ENCODE data around the gene INTS2. TPM values are rescaled to one million over a fixed set of nuclear protein-coding genes. Genes with fewer than 3 reads are reported as not detected.

INTS2 gene
- total RNA-seq, 4 donors from 2014 or later = 3.3 to 12.0 (median 6.1) TPM

DNA sequence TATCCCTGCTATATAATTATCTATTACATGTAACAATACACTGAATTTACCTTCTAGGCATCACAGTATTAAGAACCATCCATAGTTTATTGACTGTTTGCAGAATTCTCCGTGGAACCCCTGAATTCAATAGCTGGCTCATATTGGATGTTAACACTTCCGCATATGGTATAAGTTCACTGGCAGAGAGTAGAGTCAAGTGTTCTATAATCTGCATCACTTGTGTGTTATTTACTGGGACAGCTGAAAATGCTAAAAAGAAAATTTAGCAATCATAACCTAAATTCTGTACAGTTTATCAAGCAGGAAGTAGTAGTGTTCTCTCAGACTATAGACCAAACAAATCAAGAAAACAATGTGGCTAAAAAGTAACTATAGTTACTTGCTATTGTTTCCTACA is 49.9 kb downstream of the INTS2 start:
- Histone ChIP-seq H3K4me3 (no peak overlapping the region), H3K9me3 (no peaks in the 10 kb centered on the region), H3K27ac (no peak overlapping the region), H3K27me3 (no peaks in the 10 kb centered on the region), H3K36me3 (peaks cover 0 to 43% of the 10 kb centered on the region in 2 donors), H3K4me1 (no peaks in the 10 kb centered on the region)
- DNase-seq (no peak), ATAC-seq (no peak)
- intact Hi-C loops (cut with DNase I; ENCODE audit: low total_unique reads) (no loop called here), in situ Hi-C loops (cut with MboI; ENCODE audit: low sequenced_read_pairs in 4 of 4) (no loop called here)
- TF ChIP-seq, protein P1, sequence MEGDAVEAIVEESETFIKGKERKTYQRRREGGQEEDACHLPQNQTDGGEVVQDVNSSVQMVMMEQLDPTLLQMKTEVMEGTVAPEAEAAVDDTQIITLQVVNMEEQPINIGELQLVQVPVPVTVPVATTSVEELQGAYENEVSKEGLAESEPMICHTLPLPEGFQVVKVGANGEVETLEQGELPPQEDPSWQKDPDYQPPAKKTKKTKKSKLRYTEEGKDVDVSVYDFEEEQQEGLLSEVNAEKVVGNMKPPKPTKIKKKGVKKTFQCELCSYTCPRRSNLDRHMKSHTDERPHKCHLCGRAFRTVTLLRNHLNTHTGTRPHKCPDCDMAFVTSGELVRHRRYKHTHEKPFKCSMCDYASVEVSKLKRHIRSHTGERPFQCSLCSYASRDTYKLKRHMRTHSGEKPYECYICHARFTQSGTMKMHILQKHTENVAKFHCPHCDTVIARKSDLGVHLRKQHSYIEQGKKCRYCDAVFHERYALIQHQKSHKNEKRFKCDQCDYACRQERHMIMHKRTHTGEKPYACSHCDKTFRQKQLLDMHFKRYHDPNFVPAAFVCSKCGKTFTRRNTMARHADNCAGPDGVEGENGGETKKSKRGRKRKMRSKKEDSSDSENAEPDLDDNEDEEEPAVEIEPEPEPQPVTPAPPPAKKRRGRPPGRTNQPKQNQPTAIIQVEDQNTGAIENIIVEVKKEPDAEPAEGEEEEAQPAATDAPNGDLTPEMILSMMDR (IDR thresholded peaks at IDR 0.05 in 4 of 5, conservative IDR thresholded peaks at IDR 0.05 in 1 of 5) = no peak
- no peak for TF ChIP-seq POLR2A (IDR thresholded peaks at IDR 0.05)

DNA sequence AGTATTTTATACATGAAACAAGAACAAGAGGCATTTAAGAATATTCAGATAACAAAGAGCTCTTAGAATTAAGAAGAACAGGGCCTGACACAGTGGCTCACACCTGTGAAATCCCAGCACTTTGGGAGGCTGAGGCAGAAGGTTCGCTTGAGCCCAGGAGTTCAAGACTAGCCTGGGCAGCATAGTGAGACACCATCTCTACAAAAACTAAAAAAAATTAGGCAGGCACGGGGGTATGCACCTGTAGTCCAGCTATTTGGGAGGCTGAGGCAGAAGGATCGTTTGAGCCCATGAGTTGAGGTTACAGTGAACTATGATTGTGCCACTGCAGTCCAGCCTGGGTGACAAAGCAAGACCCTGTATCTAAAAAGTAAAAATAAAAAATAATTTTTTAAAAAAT is 52.0 kb downstream of the INTS2 start:
- H3K4me3 ChIP-seq = no peak overlapping the region
- H3K36me3 ChIP-seq = peaks cover 0 to 27% of the 10 kb centered on the region in 2 donors
- no peak for DNase-seq
- no peaks in the 10 kb centered on the region for H3K27me3 ChIP-seq
- no peak for ATAC-seq
- no peaks in the 10 kb centered on the region for H3K9me3 ChIP-seq
- H3K4me1 ChIP-seq = no peaks in the 10 kb centered on the region
- intact Hi-C loops (cut with DNase I; ENCODE audit: low total_unique reads) = no loop called here
- no peak overlapping the region for H3K27ac ChIP-seq
- TF ChIP-seq, protein P1 (IDR thresholded peaks at IDR 0.05 in 4 of 5, conservative IDR thresholded peaks at IDR 0.05 in 1 of 5) = no peak
- TF ChIP-seq POLR2A (IDR thresholded peaks at IDR 0.05) = no peak
- in situ Hi-C loops (cut with MboI; ENCODE audit: low sequenced_read_pairs in 4 of 4) = no loop called here

DNA sequence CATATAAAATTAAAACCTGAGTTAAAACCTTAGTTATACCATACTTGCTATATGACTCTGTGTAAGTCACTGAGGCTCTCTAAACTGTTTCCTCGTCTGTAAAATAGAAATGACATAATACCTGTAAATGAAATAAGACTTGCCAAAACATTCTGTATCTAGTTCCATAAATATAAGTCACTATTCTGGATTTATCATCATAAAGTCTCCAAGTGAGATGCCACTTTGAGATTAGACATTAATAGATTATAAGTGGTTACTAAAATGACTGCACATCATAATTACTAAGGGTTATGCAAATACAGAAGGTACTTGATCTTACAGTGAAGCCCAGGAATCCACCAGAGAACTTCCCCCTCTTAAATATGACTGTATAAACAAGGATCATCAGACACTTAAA is 52.5 kb downstream of the INTS2 start:
- intact Hi-C loops (cut with DNase I; ENCODE audit: low total_unique reads) = no loop called here
- Histone ChIP-seq H3K36me3 (peaks cover 0 to 30% of the 10 kb centered on the region in 2 donors), H3K4me1 (no peaks in the 10 kb centered on the region)

DNA sequence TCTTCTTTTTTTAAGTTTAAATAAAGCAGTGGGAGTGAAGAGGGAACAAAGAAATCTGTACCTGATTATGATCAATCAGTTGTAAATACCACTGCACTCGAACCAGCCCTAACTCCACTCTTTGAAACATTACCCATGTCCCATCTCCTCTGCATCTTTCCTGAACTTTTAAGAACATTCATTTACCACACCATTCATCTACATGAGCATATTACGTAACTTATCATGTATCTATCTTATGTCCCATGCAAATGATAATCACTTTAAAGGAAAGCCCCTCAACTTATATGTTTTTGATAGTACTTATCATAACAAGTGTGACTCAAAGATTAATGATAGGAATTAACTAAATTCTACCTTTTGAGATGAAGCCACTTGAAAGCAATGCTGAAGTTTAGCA is 53.7 kb downstream of the INTS2 start:
- Histone ChIP-seq H3K9me3 (no peaks in the 10 kb centered on the region), H3K4me3 (no peak overlapping the region), H3K4me1 (no peaks in the 10 kb centered on the region), H3K27ac (no peak overlapping the region), H3K36me3 (peaks cover 0 to 42% of the 10 kb centered on the region in 2 donors), H3K27me3 (no peaks in the 10 kb centered on the region)
- DNase-seq (no peak), ATAC-seq (no peak)
- intact Hi-C loops (cut with DNase I; ENCODE audit: low total_unique reads) (no loop called here), in situ Hi-C loops (cut with MboI; ENCODE audit: low sequenced_read_pairs in 4 of 4) (no loop called here)
- TF ChIP-seq POLR2A (IDR thresholded peaks at IDR 0.05) = no peak
- TF ChIP-seq, protein P1 (IDR thresholded peaks at IDR 0.05 in 4 of 5, conservative IDR thresholded peaks at IDR 0.05 in 1 of 5) = no peak

More for the DNA sequence above, 52.5 kb downstream of the INTS2 start:
- in situ Hi-C loops (cut with MboI; ENCODE audit: low sequenced_read_pairs in 4 of 4) = no loop called here
- Histone ChIP-seq H3K27me3 (no peaks in the 10 kb centered on the region), H3K9me3 (no peaks in the 10 kb centered on the region), H3K27ac (no peak overlapping the region), H3K4me3 (no peak overlapping the region)
- no peak for ATAC-seq
- no peak for DNase-seq
- TF ChIP-seq, protein P1 (IDR thresholded peaks at IDR 0.05 in 4 of 5, conservative IDR thresholded peaks at IDR 0.05 in 1 of 5) = no peak
- TF ChIP-seq POLR2A (IDR thresholded peaks at IDR 0.05) = no peak

DNA sequence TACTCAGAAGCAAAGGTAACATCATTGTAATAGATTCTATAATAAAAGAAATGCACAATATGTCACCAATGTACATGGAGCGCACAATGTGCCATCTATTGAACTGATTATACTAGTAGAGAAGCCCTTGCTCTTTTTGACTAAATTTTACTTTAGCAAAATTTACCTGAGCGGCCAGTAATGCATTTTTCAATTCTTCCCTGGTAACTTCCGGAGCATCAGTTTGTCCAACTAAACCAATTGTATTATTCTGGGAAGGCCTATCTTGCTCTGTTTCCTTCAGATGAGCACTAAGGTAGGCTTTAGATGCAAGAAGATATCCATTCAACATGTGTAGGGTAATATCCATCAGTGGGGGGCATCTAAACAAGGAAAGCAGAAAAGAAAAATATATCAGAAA is 55.7 kb downstream of the INTS2 start:
- TF ChIP-seq, protein P1 (IDR thresholded peaks at IDR 0.05 in 4 of 5, conservative IDR thresholded peaks at IDR 0.05 in 1 of 5) = no peak
- TF ChIP-seq POLR2A (IDR thresholded peaks at IDR 0.05) = no peak
- Histone ChIP-seq H3K27me3 (no peaks in the 10 kb centered on the region), H3K9me3 (no peaks in the 10 kb centered on the region), H3K4me3 (no peak overlapping the region), H3K36me3 (peaks cover 0 to 45% of the 10 kb centered on the region in 2 donors), H3K4me1 (no peaks in the 10 kb centered on the region), H3K27ac (no peak overlapping the region)
- intact Hi-C loops (cut with DNase I; ENCODE audit: low total_unique reads) (no loop called here), in situ Hi-C loops (cut with MboI; ENCODE audit: low sequenced_read_pairs in 4 of 4) (no loop called here)
- DNase-seq (no peak), ATAC-seq (no peak)

Measured in gastrocnemius medialis (tissue), 4 donors.